Keratinocyte (primary cell): Measurements from ENCODE around the gene SLC26A2. TPM values are rescaled to one million over a fixed set of nuclear protein-coding genes. Genes with fewer than 3 reads are reported as not detected.

Source experiments
- DNase-seq: peaks from one replicate; pipeline ENCODE4 v3.0.0-alpha.2; 2011; ENCODE audit warnings: low read depth, missing footprints, low spot score
- FAIRE-seq: peaks from 2 replicates; lab custom pipeline; 2011; peaks lifted over from hg19 to GRCh38; lab: Jason Lieb, UNC
- H2AFZ ChIP-seq: 2 replicates; pipeline ENCODE4 v1.6.0; 2012; ENCODE audit warnings: low read length, control low read depth, inconsistent platforms; ENCODE audit not compliant: control insufficient read depth
- H3K27ac ChIP-seq: 2 replicates; pipeline ENCODE4 v1.5.1; 2011; ENCODE audit warnings: low read length; ENCODE audit not compliant: control insufficient read depth, insufficient read depth
- H3K27me3 ChIP-seq: 3 replicates; pipeline ENCODE4 v1.6.0; 2011; ENCODE audit warnings: low read length; ENCODE audit not compliant: control insufficient read depth, insufficient read depth; ENCODE audit errors: extremely low read depth
- H3K36me3 ChIP-seq, 2 experiments: 2 replicates in 1 of 2; 3 replicates in 1 of 2; pipeline ENCODE4 v1.5.1; 2011; ENCODE audit warnings: low read length in 2 of 2, mild to moderate bottlenecking in 1 of 2; ENCODE audit not compliant: control insufficient read depth in 2 of 2, insufficient read depth in 2 of 2; ENCODE audit errors: extremely low read depth in 1 of 2
- H3K4me1 ChIP-seq: 3 replicates; pipeline ENCODE4 v1.5.1; 2011; ENCODE audit warnings: low read length; ENCODE audit not compliant: control insufficient read depth, insufficient read depth; ENCODE audit errors: extremely low read depth
- H3K4me2 ChIP-seq: 3 replicates; pipeline ENCODE4 v1.6.0; 2011; ENCODE audit warnings: low read depth, low read length; ENCODE audit not compliant: control insufficient read depth, insufficient read depth; ENCODE audit errors: extremely low read depth
- H3K4me3 ChIP-seq, 3 experiments: fragments of 200-600 bp in 1 of 3; sonication (generic) in 1 of 3; 2 replicates in 2 of 3; 3 replicates in 1 of 3; pipeline ENCODE4 v1.5.1; 2011 to 2016; ENCODE audit warnings: low read length in 3 of 3, mild to moderate bottlenecking in 3 of 3, control low read depth in 2 of 3, inconsistent platforms in 1 of 3, low read depth in 1 of 3, mixed read lengths in 1 of 3, mixed run types in 1 of 3, moderate library complexity in 1 of 3; ENCODE audit not compliant: control insufficient read depth in 2 of 3, insufficient read depth in 2 of 3; ENCODE audit errors: extremely low read depth in 1 of 3
- H3K79me2 ChIP-seq: 2 replicates; pipeline ENCODE4 v1.6.0; 2012; ENCODE audit warnings: low read length; ENCODE audit not compliant: control insufficient read depth, insufficient read depth
- H3K9ac ChIP-seq: 3 replicates; pipeline ENCODE4 v1.6.0; 2011; ENCODE audit warnings: low read length; ENCODE audit not compliant: control insufficient read depth, insufficient read depth; ENCODE audit errors: extremely low read depth
- H3K9me1 ChIP-seq: 3 replicates; pipeline ENCODE4 v1.6.0; 2011; ENCODE audit warnings: low read length; ENCODE audit not compliant: control insufficient read depth, insufficient read depth; ENCODE audit errors: extremely low read depth
- H3K9me3 ChIP-seq: 2 replicates; pipeline ENCODE4 v1.5.1; 2012; ENCODE audit warnings: low read depth, low read length; ENCODE audit not compliant: control insufficient read depth
- H4K20me1 ChIP-seq: 3 replicates; pipeline ENCODE4 v1.6.0; 2011; ENCODE audit warnings: low read length; ENCODE audit not compliant: control insufficient read depth, insufficient read depth; ENCODE audit errors: extremely low read depth
- EZH2 ChIP-seq: IDR thresholded peaks from one replicate; pipeline ENCODE4 v1.6.1; 2012; ENCODE audit warnings: inconsistent platforms, mild to moderate bottlenecking, low read length, moderate library complexity
- dilution Hi-C: fragments of 300-500 bp; cut with MboI; formaldehyde crosslinking; loops from one replicate; pipeline ENCODE4 v1.7.0; 2020; ENCODE audit warnings: low sequenced_read_pairs; ENCODE audit not compliant: extremely low pct_ligation_motif_present
- polyA plus RNA-seq, 5 experiments: library from polyadenylated mRNA; depleted of rRNA in 3 of 5; stranded (reverse) in 3 of 5; stranded (forward) in 1 of 5; unstranded in 1 of 5; fragments of >200 nt; gene quantifications; 1 replicate in 1 of 5; 2 replicates in 3 of 5; 3 replicates in 1 of 5; pipeline versions ENCODE4 v1.2.1 to v1.2.3, GENCODE V29; 2011 to 2012; ENCODE audit warnings: missing spikeins in 2 of 5, low read depth in 1 of 5, low replicate concordance in 1 of 5
- small RNA-seq, 3 experiments: library from RNA; depleted of rRNA; stranded (forward); fragments of <200 nt; gene quantifications; one replicate each; pipeline ENCODE3, GENCODE V24; 2012; ENCODE audit warnings: low read depth in 3 of 3, low replicate concordance in 1 of 3; ENCODE audit not compliant: insufficient read length in 3 of 3
- TF ChIP-seq, protein P1 (sequence below), 3 experiments: IDR thresholded peaks in 1 of 3; conservative IDR thresholded peaks in 1 of 3; optimal IDR thresholded peaks in 1 of 3; 2 replicates in 2 of 3; 3 replicates in 1 of 3; pipeline versions ENCODE3 to v1.5.1; 2011; ENCODE audit warnings: low read length in 3 of 3, mild to moderate bottlenecking in 3 of 3, moderate library complexity in 2 of 3, control low read depth in 1 of 3, inconsistent platforms in 1 of 3; ENCODE audit not compliant: insufficient read depth in 2 of 3; ENCODE audit errors: extremely low read depth in 1 of 3

The SLC26A2 gene
- polyA plus RNA-seq, 1 donor (not counting 4 experiments of a cell fraction or from before 2014, with no cell fraction given), result 10.3 TPM

GRCh38 chr5:150036513-150036912 is 76.0 kb downstream of the SLC26A2 start:
- Histone ChIP-seq H3K79me2 (peaks cover 10% of the 10 kb centered on the region), H3K9ac (no peak overlapping the region), H3K9me1 (no peaks in the 10 kb centered on the region), H3K4me2 (peak overlapping the region; percentile 44), H3K4me3 (no peak overlapping the region), H4K20me1 (peaks cover 3% of the 10 kb centered on the region), H3K27me3 (no peaks in the 10 kb centered on the region), H3K27ac (peak overlapping the region; percentile 59), H2AFZ (no peak overlapping the region), H3K9me3 (no peaks in the 10 kb centered on the region), H3K36me3 (peaks cover 37 to 39% of the 10 kb centered on the region in 2 experiments), H3K4me1 (peaks cover 18% of the 10 kb centered on the region)
- TF ChIP-seq, protein P1, sequence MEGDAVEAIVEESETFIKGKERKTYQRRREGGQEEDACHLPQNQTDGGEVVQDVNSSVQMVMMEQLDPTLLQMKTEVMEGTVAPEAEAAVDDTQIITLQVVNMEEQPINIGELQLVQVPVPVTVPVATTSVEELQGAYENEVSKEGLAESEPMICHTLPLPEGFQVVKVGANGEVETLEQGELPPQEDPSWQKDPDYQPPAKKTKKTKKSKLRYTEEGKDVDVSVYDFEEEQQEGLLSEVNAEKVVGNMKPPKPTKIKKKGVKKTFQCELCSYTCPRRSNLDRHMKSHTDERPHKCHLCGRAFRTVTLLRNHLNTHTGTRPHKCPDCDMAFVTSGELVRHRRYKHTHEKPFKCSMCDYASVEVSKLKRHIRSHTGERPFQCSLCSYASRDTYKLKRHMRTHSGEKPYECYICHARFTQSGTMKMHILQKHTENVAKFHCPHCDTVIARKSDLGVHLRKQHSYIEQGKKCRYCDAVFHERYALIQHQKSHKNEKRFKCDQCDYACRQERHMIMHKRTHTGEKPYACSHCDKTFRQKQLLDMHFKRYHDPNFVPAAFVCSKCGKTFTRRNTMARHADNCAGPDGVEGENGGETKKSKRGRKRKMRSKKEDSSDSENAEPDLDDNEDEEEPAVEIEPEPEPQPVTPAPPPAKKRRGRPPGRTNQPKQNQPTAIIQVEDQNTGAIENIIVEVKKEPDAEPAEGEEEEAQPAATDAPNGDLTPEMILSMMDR (optimal IDR thresholded peaks at IDR 0.05 in 1 of 3, IDR thresholded peaks at IDR 0.05 in 1 of 3, conservative IDR thresholded peaks at IDR 0.05 in 1 of 3; ENCODE audit: extremely low read depth in 1 of 3, insufficient read depth in 2 of 3, low read length in 3 of 3), result no peak
- TF ChIP-seq EZH2, result no peak
- dilution Hi-C loops, result no loop called here
- peak; percentile 83 for DNase-seq
- peak; percentile 93 for FAIRE-seq

Small RNA genes within 50 kb of the gene (small RNA-seq; reads per million reads assigned to genes)
- 0 reads per million in 3 experiments for gene RF00019

Other genes starting within 250 kb of the SLC26A2 start
- gene PPARGC1B, start 230.4 kb upstream of the SLC26A2 start, polyA plus RNA-seq, result 1.5 to 2.2 TPM (median 1.6 TPM) in 3 replicates
- 0.03 to 0.05 TPM (median 0.03 TPM) in 3 replicates for gene PDE6A, start 16.0 kb upstream of the SLC26A2 start, polyA plus RNA-seq
- gene TIGD6, start 39.9 kb downstream of the SLC26A2 start, polyA plus RNA-seq, result 3.9 to 4.1 TPM (median 4.1 TPM) in 3 replicates
- gene HMGXB3, start 40.0 kb downstream of the SLC26A2 start, polyA plus RNA-seq, result 37.8 to 39.4 TPM (median 38.6 TPM) in 3 replicates
- 0.21 TPM in 1 of 3 replicates, not detected in the others for gene CSF1R, start 125.8 kb downstream of the SLC26A2 start, polyA plus RNA-seq
- gene PDGFRB, start 195.1 kb downstream of the SLC26A2 start, polyA plus RNA-seq, result 0.14 TPM in 1 of 3 replicates, not detected in the others
- gene CDX1, start 206.0 kb downstream of the SLC26A2 start, polyA plus RNA-seq, result not detected in 3 replicates
- not detected in 3 replicates for gene SLC6A7, start 229.3 kb downstream of the SLC26A2 start, polyA plus RNA-seq